NCI-H1417 treated with DMSO at 0.1 percent for 48 hours (cell line): ENCODE results near the gene TCL1A.

ENCODE experiments used
- DNase-seq: peaks from one replicate; lab custom pipeline; 2025; lab: John Stamatoyannopoulos, UW

The TCL1A gene

GRCh38 chr14:95705518-95705917 lies 8.4 kb downstream of the TCL1A start:
- no peak for DNase-seq

GRCh38 chr14:95703805-95704204 lies 10.1 kb downstream of the TCL1A start:
- DNase-seq = no peak

- no peak for DNase-seq
Observed at GRCh38 chr14:95703341-95703740, 10.6 kb downstream of the TCL1A start.

- DNase-seq = no peak
Observed at GRCh38 chr14:95701846-95702221, 12.1 kb downstream of the TCL1A start.

GRCh38 chr14:95700221-95700976 lies 13.5 kb downstream of the TCL1A start:
- DNase-seq = no peak

GRCh38 chr14:95699412-95699811 lies 14.5 kb downstream of the TCL1A start:
- DNase-seq = no peak

GRCh38 chr14:95698287-95698686 lies 15.6 kb downstream of the TCL1A start:
- no peak for DNase-seq

GRCh38 chr14:95697764-95698163 lies 16.2 kb downstream of the TCL1A start:
- no peak for DNase-seq

GRCh38 chr14:95696741-95697140 lies 17.2 kb downstream of the TCL1A start:
- no peak for DNase-seq

- no peak for DNase-seq
Observed at GRCh38 chr14:95695913-95696312, 18.0 kb downstream of the TCL1A start.

GRCh38 chr14:95695051-95695450 lies 18.9 kb downstream of the TCL1A start:
- no peak for DNase-seq

- DNase-seq = no peak
Observed at GRCh38 chr14:95692109-95692508, 21.8 kb downstream of the TCL1A start.

- DNase-seq = no peak
Observed at GRCh38 chr14:95691591-95691990, 22.3 kb downstream of the TCL1A start.

GRCh38 chr14:95690815-95691214 lies 23.1 kb downstream of the TCL1A start:
- DNase-seq = no peak

GRCh38 chr14:95689441-95689840 lies 24.5 kb downstream of the TCL1A start:
- DNase-seq = no peak

GRCh38 chr14:95686935-95687334 lies 27.0 kb downstream of the TCL1A start:
- DNase-seq = peak; percentile 20

GRCh38 chr14:95685978-95686922 lies 27.7 kb downstream of the TCL1A start, which contains the start of gene TCL1B:
TCL1B (plus strand) TSS chr14:95686426; CDS start chr14:95686468, 42 bp downstream.
- DNase-seq = no peak

- no peak for DNase-seq
Observed at GRCh38 chr14:95683793-95684192, 30.1 kb downstream of the TCL1A start.

GRCh38 chr14:95681153-95681552 lies 32.8 kb downstream of the TCL1A start:
- no peak for DNase-seq

- DNase-seq = peak; percentile 58
Observed at GRCh38 chr14:95679998-95680735, 33.8 kb downstream of the TCL1A start.

GRCh38 chr14:95679148-95679815 lies 34.6 kb downstream of the TCL1A start:
- DNase-seq = no peak
